IMR-90 (cell line): ENCODE data around the gene HSD17B10. TPM values are rescaled to one million over a fixed set of nuclear protein-coding genes. Genes with fewer than 3 reads are reported as not detected.

Experiments used
- ATAC-seq: fragments of 200-7000 bp; cut with Tn5 transposase; 2 replicates; pipeline ENCODE4 v1.9.1; 2020; ENCODE audit warnings: low read depth, mild to moderate bottlenecking, moderate library complexity
- BruUV-seq: library from RNA; stranded (reverse); fragments of 400-500 nt; replicated peaks from 2 replicates; lab custom pipeline; 2021; lab: Mats Ljungman, UMichigan
- CTCF ChIA-PET: fragments of 300-600 bp; formaldehyde crosslinking; extraction: SDS; loops from one replicate; lab custom pipeline; 2021; ENCODE audit warnings: antibody characterized with exemption; lab: Yijun Ruan, JAX
- POLR2A ChIA-PET: fragments of 300-600 bp; sonication (Branson Sonifier 250); formaldehyde crosslinking; loops from one replicate; lab custom pipeline; 2022; ENCODE audit warnings: antibody characterized with exemption; ENCODE audit not compliant: unreplicated experiment; lab: Charles Lee
- DNase-seq: peaks from one replicate; pipeline ENCODE4 v3.0.0; 2013
- H2AFZ ChIP-seq: replicated peaks from 2 replicates; pipeline ENCODE3; 2013; ENCODE audit warnings: low read length, mild to moderate bottlenecking; ENCODE audit not compliant: poor library complexity
- H2AK5ac ChIP-seq: 2 replicates; pipeline ENCODE4 v1.6.1; 2013; ENCODE audit warnings: low read depth, low read length, inconsistent platforms
- H2AK9ac ChIP-seq: replicated peaks from 2 replicates; pipeline ENCODE3; 2013; ENCODE audit warnings: mild to moderate bottlenecking, low read depth, low read length, moderate library complexity; ENCODE audit not compliant: poor library complexity
- H2BK120ac ChIP-seq: 2 replicates; pipeline ENCODE4 v1.6.1; 2013; ENCODE audit warnings: low read depth, low read length, inconsistent platforms
- H2BK15ac ChIP-seq: 3 replicates; pipeline ENCODE4 v1.6.1; 2013; ENCODE audit warnings: low read depth, low read length, inconsistent platforms
- H2BK20ac ChIP-seq: 2 replicates; pipeline ENCODE4 v1.6.1; 2013; ENCODE audit warnings: low read depth, mild to moderate bottlenecking, inconsistent platforms, low read length, moderate library complexity
- H2BK5ac ChIP-seq: 2 replicates; pipeline ENCODE4 v1.6.1; 2013; ENCODE audit warnings: mild to moderate bottlenecking, low read depth, low read length, inconsistent platforms; ENCODE audit not compliant: poor library complexity, severe bottlenecking
- H3K14ac ChIP-seq: replicated peaks from 2 replicates; pipeline ENCODE4 v1.6.1; 2013; ENCODE audit warnings: low read depth, low read length, inconsistent platforms
- H3K18ac ChIP-seq: 2 replicates; pipeline ENCODE4 v1.6.1; 2013; ENCODE audit warnings: low read depth, low read length, control low read depth
- H3K23ac ChIP-seq: 2 replicates; pipeline ENCODE4 v1.6.1; 2013; ENCODE audit warnings: low read depth, low read length, inconsistent platforms
- H3K27ac ChIP-seq: 2 replicates; pipeline ENCODE4 v1.5.1; 2013; ENCODE audit warnings: mild to moderate bottlenecking, control low read depth, low read length; ENCODE audit not compliant: insufficient read depth
- H3K27me3 ChIP-seq: 2 replicates; pipeline ENCODE4 v1.6.1; 2013; ENCODE audit warnings: low read length; ENCODE audit not compliant: control insufficient read depth, insufficient read depth
- H3K36me3 ChIP-seq: 2 replicates; pipeline ENCODE4 v1.6.1; 2013; ENCODE audit warnings: low read length, mixed read lengths; ENCODE audit not compliant: control insufficient read depth, insufficient read depth
- H3K4ac ChIP-seq: 2 replicates; pipeline ENCODE4 v1.6.1; 2013; ENCODE audit warnings: low read depth, low read length, inconsistent platforms
- H3K4me1 ChIP-seq: 2 replicates; pipeline ENCODE4 v1.6.1; 2013; ENCODE audit warnings: low read length, mixed read lengths; ENCODE audit not compliant: control insufficient read depth, insufficient read depth
- H3K4me2 ChIP-seq: 2 replicates; pipeline ENCODE4 v1.6.1; 2013; ENCODE audit warnings: low read depth, mild to moderate bottlenecking, control low read depth, low read length, moderate library complexity
- H3K4me3 ChIP-seq: 2 replicates; pipeline ENCODE4 v1.5.1; 2013; ENCODE audit warnings: low read depth, mild to moderate bottlenecking, control low read depth, low read length, moderate library complexity; ENCODE audit not compliant: insufficient read depth
- H3K56ac ChIP-seq: 2 replicates; pipeline ENCODE4 v1.6.1; 2013; ENCODE audit warnings: low read length, inconsistent platforms; ENCODE audit not compliant: insufficient read depth; ENCODE audit errors: extremely low read depth
- H3K79me1 ChIP-seq, 2 experiments: 2 replicates each; pipeline ENCODE4 v1.6.1; 2013; ENCODE audit warnings: low read length in 2 of 2, inconsistent platforms in 1 of 2, low read depth in 1 of 2
- H3K9ac ChIP-seq: 2 replicates; pipeline ENCODE4 v1.6.1; 2013; ENCODE audit warnings: low read depth, low read length, control low read depth
- H3K9me1 ChIP-seq: 2 replicates; pipeline ENCODE4 v1.6.1; 2013; ENCODE audit warnings: low read length, inconsistent platforms; ENCODE audit not compliant: insufficient read depth
- H3K9me3 ChIP-seq: 2 replicates; pipeline ENCODE4 v1.6.1; 2013; ENCODE audit warnings: low read length; ENCODE audit not compliant: control insufficient read depth, insufficient read depth
- H4K20me1 ChIP-seq: 2 replicates; pipeline ENCODE4 v1.6.1; 2013; ENCODE audit warnings: low read length, inconsistent platforms; ENCODE audit not compliant: insufficient read depth
- H4K5ac ChIP-seq: 2 replicates; pipeline ENCODE4 v1.6.1; 2013; ENCODE audit warnings: mild to moderate bottlenecking, low read depth, low read length, control low read depth
- H4K8ac ChIP-seq, 2 experiments: 2 replicates each; pipeline ENCODE4 v1.6.1; 2013; ENCODE audit warnings: low read depth in 2 of 2, low read length in 2 of 2, control low read depth in 1 of 2, inconsistent platforms in 1 of 2
- H4K91ac ChIP-seq: 2 replicates; pipeline ENCODE4 v1.6.1; 2013; ENCODE audit warnings: low read depth, low read length, inconsistent platforms; ENCODE audit not compliant: insufficient read depth
- CHD1 ChIP-seq: IDR thresholded peaks from 2 replicates; pipeline ENCODE4 v1.6.1; 2012; ENCODE audit warnings: low read depth, low read length, improper control_type of control experiment
- FOS ChIP-seq: fragments of 150-350 bp; IDR thresholded peaks from 2 replicates; pipeline ENCODE4 v1.6.1; 2016; ENCODE audit warnings: low read depth, low read length
- MAFK ChIP-seq: IDR thresholded peaks from 2 replicates; pipeline ENCODE4 v1.6.1; 2012; ENCODE audit warnings: low read depth, low read length, improper control_type of control experiment
- MAZ ChIP-seq: IDR thresholded peaks from 2 replicates; pipeline ENCODE4 v1.6.1; 2012; ENCODE audit warnings: low read depth, mild to moderate bottlenecking, low read length, improper control_type of control experiment, moderate library complexity, borderline replicate concordance
- MXI1 ChIP-seq: IDR thresholded peaks from 2 replicates; pipeline ENCODE4 v1.6.1; 2012; ENCODE audit warnings: low read depth, mild to moderate bottlenecking, low read length, moderate library complexity, borderline replicate concordance
- POLR2A ChIP-seq: IDR thresholded peaks from 2 replicates; pipeline ENCODE4 v1.6.1; 2012; ENCODE audit warnings: mild to moderate bottlenecking, low read depth, low read length
- RCOR1 ChIP-seq: IDR thresholded peaks from 2 replicates; pipeline ENCODE4 v1.6.1; 2012; ENCODE audit warnings: mild to moderate bottlenecking, low read length, improper control_type of control experiment; ENCODE audit not compliant: insufficient replicate concordance
- RFX5 ChIP-seq: IDR thresholded peaks from 2 replicates; pipeline ENCODE4 v1.8.0; 2012; ENCODE audit warnings: low read depth, mild to moderate bottlenecking, low read length, moderate library complexity
- SMC3 ChIP-seq: fragments of 150-350 bp; IDR thresholded peaks from 2 replicates; pipeline ENCODE4 v1.6.1; 2016; ENCODE audit warnings: low read depth, mild to moderate bottlenecking, antibody characterized with exemption, low read length, moderate library complexity
- WGBS, 2 experiments: methylation state at CpG; one replicate each; pipeline versions ENCODE4 v1.1.5 to v1.1.7; 2013; ENCODE audit warnings: missing lambda C conversion rate in 2 of 2; ENCODE audit not compliant: insufficient read length in 1 of 2; ENCODE audit errors: extremely low coverage in 2 of 2; 5-methylcytosine and 5-hydroxymethylcytosine counted together
- dilution Hi-C: fragments of 300-500 bp; cut with HindIII; formaldehyde crosslinking; loops from one replicate; pipeline ENCODE4 v1.14.3; 2018; ENCODE audit warnings: low sequenced_read_pairs; ENCODE audit not compliant: unreplicated experiment
- in situ Hi-C: fragments of 300-500 bp; cut with MboI; formaldehyde crosslinking; loops from 3 replicates; pipeline ENCODE4 v1.14.3; 2019; ENCODE audit warnings: low sequenced_read_pairs, inconsistent platforms, mixed read lengths
- intact Hi-C: fragments of 100-400 bp; cut with micrococcal nuclease; formaldehyde crosslinking; loops from 2 replicates; pipeline ENCODE4 v1.10.0; 2022
- polyA plus RNA-seq, 3 experiments: library from polyadenylated mRNA; depleted of rRNA; stranded (reverse); fragments of >200 nt; gene quantifications; 2 replicates each; pipeline ENCODE4 v1.2.3, GENCODE V29; 2012; ENCODE audit warnings: low replicate concordance in 1 of 3
- total RNA-seq: library from RNA; depleted of rRNA; stranded (reverse); fragments of >200 nt; gene quantifications from 2 replicates; pipeline ENCODE4 v1.2.3, GENCODE V29; 2012
- TF ChIP-seq, protein P1 (sequence below): fragments of 150-350 bp; IDR thresholded peaks from 2 replicates; pipeline ENCODE4 v1.6.1; 2017; ENCODE audit warnings: mild to moderate bottlenecking, antibody characterized with exemption, low read length, low read depth
- TF ChIP-seq, protein P2 (sequence below): conservative IDR thresholded peaks from 2 replicates; pipeline ENCODE4 v1.5.1; 2012; ENCODE audit warnings: mild to moderate bottlenecking, low read depth, low read length, improper control_type of control experiment

HSD17B10 gene
- total and polyA plus RNA-seq, 2 of the 4 experiments (the other 2 are of a cell fraction): 99.8 to 118 TPM

DNA sequence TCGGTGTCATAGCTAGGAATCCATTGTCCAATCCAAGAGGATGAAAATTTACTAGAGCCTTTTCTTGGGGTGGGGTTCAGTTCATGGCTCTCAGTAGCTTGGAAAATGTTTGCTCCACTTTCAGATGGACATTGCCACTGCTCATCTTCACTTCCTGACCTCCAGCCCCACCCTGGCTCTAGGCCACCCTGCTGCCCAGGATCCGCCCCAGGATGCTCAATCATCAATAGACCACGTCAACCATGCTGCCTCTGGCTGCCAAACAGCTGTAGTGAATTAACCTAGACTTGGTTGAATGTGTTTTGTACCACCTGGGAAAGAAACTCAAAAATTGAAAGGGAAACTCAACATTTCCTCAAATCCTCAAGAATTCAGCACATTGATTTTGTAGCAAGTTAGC lies 37.2 kb upstream of the HSD17B10 start:
- H3K4ac ChIP-seq: no peak overlapping the region
- no peak for DNase-seq
- peaks cover 3% of the 10 kb centered on the region; the same call in 1 of the 2 replicates for H3K9me1 ChIP-seq
- H3K4me3 ChIP-seq: no peak overlapping the region
- H3K9me3 ChIP-seq: no peaks in the 10 kb centered on the region
- H3K4me1 ChIP-seq: no peaks in the 10 kb centered on the region
- intact Hi-C loops: no loop called here
- no peak overlapping the region for H2BK5ac ChIP-seq
- H4K91ac ChIP-seq: no peak overlapping the region
- whole genome bisulfite sequencing, 2 experiments: no CpG with 5 or more reads among the region's 3 CpGs
- no peak overlapping the region for H4K8ac ChIP-seq
- H2BK120ac ChIP-seq: no peak overlapping the region
- no peak overlapping the region for H2AK9ac ChIP-seq
- in situ Hi-C loops: no loop called here
- POLR2A ChIA-PET: interaction anchor here (0.6 kb wide), 1 partner anchor 1417 kb away, joined by 8 read pairs; no protein-coding TSS in a partner anchor
- TF ChIP-seq SMC3: no peak
- TF ChIP-seq CHD1: no peak
- TF ChIP-seq, protein P1, sequence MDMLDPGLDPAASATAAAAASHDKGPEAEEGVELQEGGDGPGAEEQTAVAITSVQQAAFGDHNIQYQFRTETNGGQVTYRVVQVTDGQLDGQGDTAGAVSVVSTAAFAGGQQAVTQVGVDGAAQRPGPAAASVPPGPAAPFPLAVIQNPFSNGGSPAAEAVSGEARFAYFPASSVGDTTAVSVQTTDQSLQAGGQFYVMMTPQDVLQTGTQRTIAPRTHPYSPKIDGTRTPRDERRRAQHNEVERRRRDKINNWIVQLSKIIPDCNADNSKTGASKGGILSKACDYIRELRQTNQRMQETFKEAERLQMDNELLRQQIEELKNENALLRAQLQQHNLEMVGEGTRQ: no peak
- TF ChIP-seq MXI1: no peak
- TF ChIP-seq MAZ: no peak
- TF ChIP-seq RFX5: no peak
- TF ChIP-seq, protein P2, sequence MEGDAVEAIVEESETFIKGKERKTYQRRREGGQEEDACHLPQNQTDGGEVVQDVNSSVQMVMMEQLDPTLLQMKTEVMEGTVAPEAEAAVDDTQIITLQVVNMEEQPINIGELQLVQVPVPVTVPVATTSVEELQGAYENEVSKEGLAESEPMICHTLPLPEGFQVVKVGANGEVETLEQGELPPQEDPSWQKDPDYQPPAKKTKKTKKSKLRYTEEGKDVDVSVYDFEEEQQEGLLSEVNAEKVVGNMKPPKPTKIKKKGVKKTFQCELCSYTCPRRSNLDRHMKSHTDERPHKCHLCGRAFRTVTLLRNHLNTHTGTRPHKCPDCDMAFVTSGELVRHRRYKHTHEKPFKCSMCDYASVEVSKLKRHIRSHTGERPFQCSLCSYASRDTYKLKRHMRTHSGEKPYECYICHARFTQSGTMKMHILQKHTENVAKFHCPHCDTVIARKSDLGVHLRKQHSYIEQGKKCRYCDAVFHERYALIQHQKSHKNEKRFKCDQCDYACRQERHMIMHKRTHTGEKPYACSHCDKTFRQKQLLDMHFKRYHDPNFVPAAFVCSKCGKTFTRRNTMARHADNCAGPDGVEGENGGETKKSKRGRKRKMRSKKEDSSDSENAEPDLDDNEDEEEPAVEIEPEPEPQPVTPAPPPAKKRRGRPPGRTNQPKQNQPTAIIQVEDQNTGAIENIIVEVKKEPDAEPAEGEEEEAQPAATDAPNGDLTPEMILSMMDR: no peak
- no peak for TF ChIP-seq RCOR1
- no peak for TF ChIP-seq FOS
- no peak for TF ChIP-seq MAFK
- TF ChIP-seq POLR2A: no peak
- no peak overlapping the region for H3K18ac ChIP-seq
- peaks cover 34% of the 10 kb centered on the region for H3K27me3 ChIP-seq
- H2AFZ ChIP-seq: no peak overlapping the region
- no peak overlapping the region for H3K27ac ChIP-seq
- ATAC-seq: no peak
- H2BK15ac ChIP-seq: no peak overlapping the region
- H3K23ac ChIP-seq: no peak overlapping the region
- dilution Hi-C loops: no loop called here
- H4K20me1 ChIP-seq: no peaks in the 10 kb centered on the region
- no peaks in the 10 kb centered on the region for H3K36me3 ChIP-seq
- H3K4me2 ChIP-seq: no peak overlapping the region
- H3K79me1 ChIP-seq: no peaks in the 10 kb centered on the region
- no peak overlapping the region for H3K56ac ChIP-seq
- H3K9ac ChIP-seq: no peak overlapping the region
- no TSS peak for BruUV-seq
- CTCF ChIA-PET: no interaction called here
- no peak overlapping the region for H4K5ac ChIP-seq
- H2BK20ac ChIP-seq: no peak overlapping the region
- no peak overlapping the region for H3K14ac ChIP-seq
- no peak overlapping the region for H2AK5ac ChIP-seq
